GM12891 (cell line): ENCODE data around the gene FBXO46.

Experiments used
- POLR2AphosphoS5 ChIP-seq: IDR thresholded peaks from 2 replicates; pipeline ENCODE4 v1.6.1; 2011; ENCODE audit warnings: low read depth, low read length, control low read depth
- TAF1 ChIP-seq: IDR thresholded peaks from 2 replicates; pipeline ENCODE4 v1.6.1; 2011; ENCODE audit warnings: low read depth, low read length, control low read depth

DNA sequence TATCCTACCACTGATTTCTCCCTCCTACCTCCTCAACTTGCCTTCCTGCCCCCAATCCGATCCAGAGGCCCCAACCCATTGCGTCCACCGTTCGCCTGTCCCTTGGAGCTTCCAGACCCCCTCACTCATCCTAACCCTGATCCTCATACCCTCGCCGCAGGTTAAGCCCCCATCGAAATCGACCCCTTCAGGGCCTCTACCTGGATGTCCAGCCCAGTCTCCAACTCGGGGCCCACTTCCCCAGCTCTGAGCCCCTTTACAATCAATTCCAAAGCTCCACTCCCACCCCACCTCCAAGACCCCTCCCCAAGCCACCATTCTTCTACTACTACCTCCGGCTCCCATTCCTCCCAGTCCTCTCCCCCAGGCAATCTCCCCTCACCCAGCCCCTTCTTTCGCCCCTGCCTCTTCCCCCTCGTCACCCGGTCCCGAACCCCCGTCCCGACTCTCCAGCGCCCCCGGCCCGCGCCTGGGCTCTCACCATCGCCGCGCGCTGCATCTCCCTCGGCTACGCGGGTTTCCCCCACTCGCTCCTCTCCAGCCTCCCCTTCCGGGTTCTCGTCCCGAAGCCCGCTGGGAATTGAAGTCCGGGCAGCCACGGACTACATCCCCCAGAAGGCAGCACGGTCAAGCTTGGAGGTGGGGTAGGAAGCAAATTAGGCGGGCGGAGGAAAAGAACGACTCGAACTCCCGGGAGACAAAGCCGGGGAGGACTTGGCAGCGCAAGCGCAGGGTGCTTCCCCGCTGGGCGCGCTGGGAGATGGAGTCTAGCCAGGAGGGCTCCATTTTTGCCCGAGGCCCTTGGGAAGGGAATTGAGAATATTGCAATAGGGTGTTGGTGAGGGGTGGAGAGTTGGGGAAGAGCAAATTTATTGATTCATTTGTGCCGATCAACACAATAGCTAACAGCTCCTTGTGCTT, at the start of gene FBXO46:
- TF ChIP-seq TAF1: no peak; the same call in 1 of the 2 replicates
- peak; percentile 77 for TF ChIP-seq POLR2AphosphoS5
